Activated T-cell treated with anti-CD3 and anti-CD28 coated beads, Interleukin-2, amount 50 U/mL, for 4 hours (primary cell): ENCODE results near the gene RNF182. TPM values are rescaled to one million over a fixed set of nuclear protein-coding genes. Genes with fewer than 3 reads are reported as not detected.
"Not testable (repeated sequence)": the region's sequence is repeated elsewhere in the genome, so short reads cannot be mapped to it uniquely, and the experiment has no call there.

Experiments used
- ATAC-seq, 2 donors: fragments of 200-7000 bp; cut with Tn5 transposase; one replicate each; pipeline ENCODE4 v1.10.0; 2021
- DNase-seq: peaks from one replicate; pipeline ENCODE4 v3.0.0-alpha.2; 2020
- H3K27me3 Mint-ChIP-seq: one replicate; pipeline ENCODE4 v1.8.0; 2021; ENCODE audit warnings: low read depth, mixed read lengths
- H3K36me3 Mint-ChIP-seq: one replicate; pipeline ENCODE4 v1.8.0; 2022; ENCODE audit warnings: mixed read lengths; ENCODE audit not compliant: insufficient read depth
- H3K4me1 Mint-ChIP-seq: one replicate; pipeline ENCODE4 v1.8.0; 2021; ENCODE audit warnings: low read depth, mixed read lengths
- H3K4me3 Mint-ChIP-seq: one replicate; pipeline ENCODE4 v1.8.0; 2021; ENCODE audit warnings: mild to moderate bottlenecking, moderate library complexity, mixed read lengths
- H3K9me3 Mint-ChIP-seq: one replicate; pipeline ENCODE4 v1.8.0; 2021; ENCODE audit warnings: mixed read lengths
- total RNA-seq, 3 donors: library from RNA; stranded (reverse); gene quantifications; one replicate each; pipeline ENCODE4 v1.2.1, GENCODE V29; 2021

RNF182 gene
- total RNA-seq, 3 donors from 2014 or later = 0.08 TPM; not detected in 2

DNA sequence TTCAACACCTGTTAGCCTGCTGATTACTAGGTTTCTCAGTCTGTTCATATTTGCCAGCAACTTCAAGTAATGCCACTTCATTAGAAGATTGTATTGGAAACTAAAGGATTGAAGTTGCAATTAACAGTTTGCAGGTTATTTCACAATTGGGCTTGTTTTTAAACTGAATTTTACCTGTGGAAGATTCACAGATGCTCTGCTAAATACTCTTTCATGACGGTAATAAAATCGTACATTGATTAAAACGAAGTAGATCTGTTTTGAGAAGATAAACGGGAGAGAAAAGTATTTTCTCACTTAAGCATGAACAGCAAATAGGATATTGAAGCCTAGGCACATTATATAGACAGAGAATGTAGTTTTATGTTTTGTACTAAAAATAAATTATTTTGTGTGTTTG is 1.6 kb downstream of the RNF182 start:
- ATAC-seq (no peak), DNase-seq (no peak)
- H3K4me1 Mint-ChIP-seq = peaks cover 14% of the 10 kb centered on the region
- H3K9me3 Mint-ChIP-seq = no peaks in the 10 kb centered on the region
- H3K27me3 Mint-ChIP-seq = peaks cover 75% of the 10 kb centered on the region
- H3K36me3 Mint-ChIP-seq = no peaks in the 10 kb centered on the region
- H3K4me3 Mint-ChIP-seq = no peak overlapping the region

DNA sequence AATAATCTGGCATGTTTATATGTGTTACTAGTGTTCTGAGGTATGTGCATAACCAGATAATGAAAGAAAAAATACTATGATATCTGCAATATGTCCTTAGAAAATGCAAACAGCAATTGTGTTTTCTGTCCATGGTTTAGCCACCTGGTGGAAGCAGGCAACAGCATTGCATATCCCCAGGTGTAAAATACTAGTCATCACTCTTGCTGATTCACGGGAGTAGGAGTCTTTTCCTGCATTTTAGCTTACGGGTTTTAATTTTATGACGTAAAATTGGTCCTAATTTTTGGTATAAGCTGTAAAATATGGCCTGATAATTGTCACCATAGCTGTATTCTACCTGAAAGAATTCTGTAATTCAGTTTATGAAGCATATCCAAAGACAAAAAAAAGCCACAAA is 2.5 kb downstream of the RNF182 start:
- peaks cover 78% of the 10 kb centered on the region for H3K27me3 Mint-ChIP-seq

DNA sequence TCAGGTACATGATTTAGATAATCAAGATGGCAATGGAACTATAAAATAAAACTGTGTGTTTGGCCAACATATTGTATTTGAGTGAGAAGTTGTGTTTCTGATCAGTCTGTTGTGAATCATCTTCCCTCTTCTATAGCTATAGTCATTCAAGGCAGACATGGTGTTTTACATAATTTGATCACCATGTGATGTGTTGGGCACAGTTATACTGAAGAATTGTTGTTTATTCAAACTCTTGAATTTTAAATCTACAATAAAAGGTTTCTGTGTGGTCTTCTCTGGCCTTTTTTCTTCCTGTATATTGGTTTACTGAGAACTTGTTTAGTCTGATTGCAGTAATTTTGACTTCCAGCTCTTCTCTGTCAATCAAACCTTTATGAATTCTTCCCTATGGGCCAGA is 4.4 kb downstream of the RNF182 start:
- ATAC-seq (no peak), DNase-seq (no peak)
- Mint-ChIP-seq H3K4me1 (peaks cover 11% of the 10 kb centered on the region), H3K27me3 (peaks cover 62% of the 10 kb centered on the region), H3K36me3 (no peaks in the 10 kb centered on the region), H3K9me3 (no peaks in the 10 kb centered on the region), H3K4me3 (no peak overlapping the region)

More for the DNA sequence above, 2.5 kb downstream of the RNF182 start:
- no peak for ATAC-seq
- no peak for DNase-seq
- Mint-ChIP-seq H3K4me3 (no peak overlapping the region), H3K9me3 (no peaks in the 10 kb centered on the region), H3K36me3 (no peaks in the 10 kb centered on the region), H3K4me1 (peaks cover 14% of the 10 kb centered on the region)

DNA sequence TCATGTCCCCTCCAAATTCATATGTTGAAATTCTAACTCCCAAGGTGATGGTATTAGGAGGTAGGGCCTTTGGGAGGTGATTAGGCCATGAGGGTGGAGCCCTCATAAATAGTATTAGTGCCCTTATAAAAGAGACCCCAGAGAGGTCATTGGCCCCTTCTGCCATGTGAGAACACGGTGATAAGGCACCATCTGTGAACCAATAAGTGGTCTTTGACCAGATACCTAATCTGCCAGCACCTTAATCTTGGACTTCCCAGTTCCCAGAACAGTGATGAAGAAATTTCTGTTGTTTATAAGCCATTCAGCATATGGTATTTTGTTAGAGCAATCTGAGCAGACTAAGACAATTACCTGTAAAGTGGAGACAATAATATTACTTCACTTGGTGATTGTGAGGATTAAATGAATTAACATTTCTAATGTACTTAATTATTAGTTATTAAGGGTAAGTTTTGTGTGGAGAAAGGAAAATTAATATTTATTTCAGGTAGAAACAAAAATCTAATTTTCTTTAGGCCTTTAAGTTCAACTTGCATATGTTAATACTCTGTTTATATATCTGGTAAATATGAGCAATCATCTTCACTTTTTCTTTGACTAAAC is 7.1 kb downstream of the RNF182 start:
- H3K36me3 Mint-ChIP-seq = no peaks in the 10 kb centered on the region
- ATAC-seq (no peak), DNase-seq (no peak)
- H3K4me3 Mint-ChIP-seq = no peak overlapping the region
- H3K27me3 Mint-ChIP-seq = peaks cover 42% of the 10 kb centered on the region
- no peaks in the 10 kb centered on the region for H3K9me3 Mint-ChIP-seq
- peaks cover 14% of the 10 kb centered on the region for H3K4me1 Mint-ChIP-seq

DNA sequence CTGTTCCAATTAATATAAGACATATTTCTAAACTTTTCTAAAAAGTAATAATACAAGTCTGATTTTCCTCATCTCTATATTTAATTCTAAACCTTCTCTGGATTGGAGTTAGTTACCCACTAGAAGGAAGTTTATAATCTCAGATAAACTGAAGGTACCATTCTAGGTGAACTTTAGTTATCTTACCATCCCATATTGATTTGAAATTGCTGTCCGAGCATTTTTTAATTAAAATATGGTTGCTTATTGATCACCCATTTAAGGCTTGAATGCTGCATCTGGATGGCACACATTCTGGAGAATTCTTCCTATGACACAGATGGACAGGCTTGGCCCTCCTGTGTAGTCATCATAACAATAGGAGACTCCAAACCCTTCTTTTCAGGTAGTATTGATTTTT is 8.0 kb downstream of the RNF182 start:
- ATAC-seq (no peak), DNase-seq (no peak)
- Mint-ChIP-seq H3K27me3 (peaks cover 33% of the 10 kb centered on the region), H3K4me3 (no peak overlapping the region), H3K36me3 (no peaks in the 10 kb centered on the region), H3K9me3 (no peaks in the 10 kb centered on the region), H3K4me1 (peaks cover 14% of the 10 kb centered on the region)

DNA sequence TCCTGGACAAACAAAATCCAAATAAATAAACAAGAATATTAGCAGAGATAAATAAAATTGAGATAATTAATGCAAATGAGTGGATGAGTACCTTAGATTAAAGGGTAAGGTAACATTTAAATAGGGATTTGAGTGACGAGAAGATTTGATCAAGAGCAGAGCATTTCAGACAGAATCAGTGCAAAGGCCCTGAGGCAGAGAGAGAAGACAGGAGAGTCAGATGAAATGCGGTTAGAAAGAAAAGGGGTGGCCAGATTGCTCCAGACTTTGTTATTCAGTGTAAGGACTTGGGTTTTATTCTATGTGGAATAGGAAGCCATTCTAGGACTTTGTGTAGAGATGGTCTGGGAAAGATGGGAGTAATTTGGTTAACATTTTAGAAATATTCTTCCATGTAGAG is 10.0 kb downstream of the RNF182 start:
- Mint-ChIP-seq H3K4me3 (no peak overlapping the region), H3K4me1 (peaks cover 14% of the 10 kb centered on the region), H3K36me3 (no peaks in the 10 kb centered on the region), H3K27me3 (peaks cover 15% of the 10 kb centered on the region), H3K9me3 (no peaks in the 10 kb centered on the region)
- DNase-seq (no peak), ATAC-seq (no peak)

DNA sequence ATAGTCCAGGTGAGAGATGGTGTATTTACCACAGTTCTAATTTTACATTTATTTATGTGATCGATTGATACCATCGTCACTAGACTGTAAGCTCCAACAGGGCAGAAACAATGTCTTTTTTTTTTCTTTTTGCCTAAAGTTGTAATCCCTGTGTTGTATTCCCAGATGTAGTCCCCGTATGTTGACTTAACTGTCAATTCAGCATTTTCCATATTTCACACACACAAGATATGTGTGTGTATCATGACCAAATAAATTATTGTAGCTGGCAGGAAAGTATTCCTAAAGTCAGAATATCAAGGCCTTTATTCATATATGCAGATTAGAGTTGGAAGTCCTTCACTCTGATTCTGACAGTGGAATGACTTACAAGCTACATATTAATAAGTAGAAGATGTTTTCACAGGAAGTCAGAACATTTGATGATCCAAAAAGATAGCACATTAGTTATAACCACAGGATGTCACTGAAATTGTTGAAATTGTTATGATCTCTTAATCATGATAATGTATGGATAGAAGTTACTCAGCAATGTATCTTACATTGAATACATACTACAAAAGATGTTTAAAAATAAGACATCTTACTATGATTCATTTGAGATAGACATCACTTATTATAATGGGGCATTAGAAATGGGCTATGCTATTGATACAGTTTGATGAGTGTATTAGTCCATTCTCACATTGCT is 10.6 kb downstream of the RNF182 start:
- DNase-seq = no peak
- Mint-ChIP-seq H3K27me3 (peaks cover 13% of the 10 kb centered on the region), H3K4me1 (peaks cover 14% of the 10 kb centered on the region), H3K36me3 (no peaks in the 10 kb centered on the region), H3K4me3 (no peak overlapping the region), H3K9me3 (no peaks in the 10 kb centered on the region)
- no peak for ATAC-seq

GRCh38 chr6:13935881-13936261 is 11.1 kb downstream of the RNF182 start:
- H3K4me1 Mint-ChIP-seq = peaks cover 14% of the 10 kb centered on the region
- not testable (repeated sequence) for DNase-seq, ATAC-seq, H3K27me3 Mint-ChIP-seq, H3K36me3 Mint-ChIP-seq, H3K9me3 Mint-ChIP-seq, H3K4me3 Mint-ChIP-seq

DNA sequence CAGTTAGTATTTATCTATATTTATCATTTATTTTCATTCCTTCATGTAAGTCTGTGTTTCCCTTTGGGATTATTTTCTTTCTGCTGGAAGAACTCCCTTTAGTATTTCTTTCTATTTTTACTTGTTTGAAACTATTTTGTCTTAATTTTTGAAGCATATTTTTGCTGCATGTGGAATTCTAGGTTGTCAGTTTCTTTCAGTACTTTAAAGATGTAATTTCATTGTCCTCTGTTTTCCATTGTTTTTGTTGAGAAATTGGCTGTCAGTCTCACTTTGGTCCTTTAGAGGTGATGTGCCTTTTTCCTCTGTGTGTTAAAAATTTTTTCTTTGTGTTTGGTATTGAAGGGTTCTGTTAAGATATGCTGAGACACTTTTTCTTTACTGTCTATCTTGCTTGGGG is 17.1 kb downstream of the RNF182 start:
- ATAC-seq (no peak), DNase-seq (no peak)
- H3K4me1 Mint-ChIP-seq = no peaks in the 10 kb centered on the region
- H3K36me3 Mint-ChIP-seq = no peaks in the 10 kb centered on the region
- H3K27me3 Mint-ChIP-seq = peaks cover 17% of the 10 kb centered on the region
- H3K4me3 Mint-ChIP-seq = no peak overlapping the region
- H3K9me3 Mint-ChIP-seq = peaks cover 8% of the 10 kb centered on the region

GRCh38 chr6:13943943-13944342 is 19.2 kb downstream of the RNF182 start:
- DNase-seq (no peak), ATAC-seq (no peak)
- Mint-ChIP-seq H3K4me1 (no peaks in the 10 kb centered on the region), H3K9me3 (peaks cover 13% of the 10 kb centered on the region), H3K4me3 (no peak overlapping the region), H3K27me3 (peaks cover 17% of the 10 kb centered on the region), H3K36me3 (no peaks in the 10 kb centered on the region)

GRCh38 chr6:13946506-13946905 is 21.8 kb downstream of the RNF182 start:
- Mint-ChIP-seq H3K4me1 (no peaks in the 10 kb centered on the region), H3K36me3 (no peaks in the 10 kb centered on the region), H3K9me3 (peaks cover 13% of the 10 kb centered on the region), H3K27me3 (peaks cover 17% of the 10 kb centered on the region), H3K4me3 (no peak overlapping the region)
- DNase-seq = no peak
- no peak for ATAC-seq

GRCh38 chr6:13947611-13948178 is 22.9 kb downstream of the RNF182 start:
- no peak overlapping the region for H3K4me3 Mint-ChIP-seq
- DNase-seq = no peak
- no peaks in the 10 kb centered on the region for H3K36me3 Mint-ChIP-seq
- no peaks in the 10 kb centered on the region for H3K4me1 Mint-ChIP-seq
- no peak for ATAC-seq
- H3K9me3 Mint-ChIP-seq = peaks cover 7% of the 10 kb centered on the region
- H3K27me3 Mint-ChIP-seq = peaks cover 13% of the 10 kb centered on the region

- Mint-ChIP-seq H3K36me3 (no peaks in the 10 kb centered on the region), H3K9me3 (peaks cover 5% of the 10 kb centered on the region), H3K27me3 (peaks cover 5% of the 10 kb centered on the region), H3K4me3 (no peak overlapping the region), H3K4me1 (no peaks in the 10 kb centered on the region)
- DNase-seq = no peak
- ATAC-seq = no peak
These were observed 27.3 kb downstream of the RNF182 start for GRCh38 chr6:13952101-13952500.

- H3K4me3 Mint-ChIP-seq = no peak overlapping the region
- H3K4me1 Mint-ChIP-seq = no peaks in the 10 kb centered on the region
- H3K27me3 Mint-ChIP-seq = peaks cover 7% of the 10 kb centered on the region
- DNase-seq (no peak), ATAC-seq (no peak)
- H3K36me3 Mint-ChIP-seq = no peaks in the 10 kb centered on the region
- no peaks in the 10 kb centered on the region for H3K9me3 Mint-ChIP-seq
These were observed 28.4 kb downstream of the RNF182 start for GRCh38 chr6:13953061-13953705.
